Stimulated activated CD4-positive, alpha-beta T cell treated with anti-CD3 and anti-CD28 coated beads, Interleukin-2, amount 100 ng/mL, for 24 hours (primary cell): Measurements from ENCODE around the gene FAM219B.
A peak's percentile ranks its signal among the peaks of the same experiment; 100 is the strongest.
"Not testable (repeated sequence)": the region's sequence is repeated elsewhere in the genome, so short reads cannot be mapped to it uniquely, and the experiment has no call there.

Experiments
- DNase-seq, 2 donors: peaks; one replicate each; pipeline ENCODE4 v3.0.0-alpha.2; 2020

The FAM219B gene

DNA sequence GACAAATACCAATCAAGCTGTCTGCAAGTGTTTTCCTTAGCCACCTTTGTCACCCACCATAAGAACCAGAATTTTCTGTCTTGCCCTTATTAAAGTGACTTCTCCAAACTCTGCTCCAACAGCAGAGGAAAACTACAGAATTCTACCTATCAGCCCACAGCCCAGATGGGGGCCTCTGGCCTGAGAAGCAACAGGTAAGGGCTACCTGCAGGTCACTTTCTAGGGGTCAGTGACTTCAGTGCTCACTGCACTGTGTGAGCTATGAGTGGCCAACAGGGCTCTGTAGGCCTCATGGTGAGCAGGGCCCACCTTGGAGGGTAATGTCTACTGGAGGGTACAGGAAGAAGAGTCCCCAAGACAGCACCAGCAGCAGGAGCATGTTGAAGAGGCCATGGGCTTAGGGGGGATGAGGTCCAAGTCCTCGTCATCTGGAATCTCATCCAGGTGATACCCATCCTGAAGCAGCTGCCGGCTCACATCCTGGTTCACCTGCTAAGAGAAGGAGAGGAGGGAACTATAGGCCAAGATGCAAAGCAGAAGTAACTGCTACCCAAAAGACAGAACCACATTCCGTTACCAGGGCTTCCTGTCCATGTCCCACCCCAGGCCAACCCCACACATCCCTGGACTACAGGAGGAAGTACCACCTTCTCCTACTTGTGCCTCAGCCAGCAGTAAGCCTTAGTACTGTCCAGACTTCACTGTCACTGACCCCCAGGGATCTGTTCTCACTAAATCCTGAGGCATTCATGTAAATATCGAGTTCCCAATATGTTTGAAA is 4.2 kb downstream of the FAM219B start:
- DNase-seq = no peak

DNA sequence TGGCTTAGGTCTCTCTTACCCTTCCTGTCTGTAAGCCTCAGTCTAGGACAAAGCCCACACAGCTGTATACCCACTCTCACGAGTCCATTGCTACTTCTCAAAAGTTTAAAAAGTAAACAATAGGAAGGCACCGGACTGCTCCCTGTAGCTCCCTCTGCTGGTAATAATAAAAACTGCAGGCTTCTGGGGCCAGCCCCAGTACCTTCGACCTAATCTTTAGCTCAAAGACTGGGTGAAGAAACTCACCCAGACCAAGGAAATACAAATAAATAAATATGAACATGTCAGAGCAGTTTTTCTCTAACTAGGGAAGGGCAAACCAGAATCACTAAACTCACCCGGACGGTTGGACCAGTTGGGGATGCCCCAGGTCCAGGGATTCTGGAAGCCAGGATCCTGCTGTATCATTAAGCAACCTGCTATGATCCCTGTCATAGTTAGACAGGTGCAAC is 5.0 kb downstream of the FAM219B start:
- DNase-seq = peak; percentile 58 to 64

GRCh38 chr15:74897300-74897701 is 9.3 kb downstream of the FAM219B start:
- no peak for DNase-seq

DNA sequence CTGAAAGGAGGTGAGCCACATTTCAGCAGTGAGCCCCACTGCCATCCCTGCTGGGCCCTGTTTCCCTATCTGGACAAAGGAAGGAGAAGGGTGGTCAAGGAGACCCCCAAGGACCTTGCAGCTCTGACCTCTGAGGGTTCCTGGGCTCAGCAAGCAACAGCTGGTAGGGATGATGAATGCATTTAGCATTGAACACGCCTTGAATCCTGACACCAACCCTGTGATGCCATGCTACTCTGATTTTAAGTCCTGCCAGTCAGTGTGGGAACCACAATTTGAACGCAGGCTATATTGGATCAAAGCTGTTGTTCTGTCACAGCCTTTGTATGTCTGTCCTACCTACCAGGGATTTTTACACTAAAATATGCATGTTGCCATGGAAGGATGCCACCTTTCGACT is 10.3 kb downstream of the FAM219B start:
- DNase-seq = no peak

GRCh38 chr15:74895830-74896229 is 10.8 kb downstream of the FAM219B start:
- DNase-seq = no peak

DNA sequence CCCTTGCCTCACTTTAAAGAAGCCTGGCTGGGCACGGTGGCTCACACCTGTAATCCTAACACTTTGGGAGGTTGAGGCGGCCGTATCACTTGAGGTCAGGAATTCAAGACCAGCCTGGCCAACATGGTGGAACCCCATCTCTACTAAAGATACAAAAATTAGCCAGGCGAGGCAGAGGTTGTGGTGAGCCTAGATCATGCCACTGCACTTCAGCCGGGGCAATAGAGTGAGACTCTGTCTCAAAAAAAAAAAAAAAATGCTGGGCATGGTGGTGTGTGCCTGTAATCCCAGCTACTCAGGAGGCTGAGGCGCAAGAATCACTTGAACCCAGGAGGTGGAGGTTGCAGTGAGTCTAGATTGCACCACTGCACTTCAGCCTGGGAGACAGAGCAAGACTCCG is 12.3 kb downstream of the FAM219B start:
- not testable (repeated sequence) for DNase-seq

- DNase-seq = no peak
Observed at GRCh38 chr15:74893627-74894026, 13.0 kb downstream of the FAM219B start.

DNA sequence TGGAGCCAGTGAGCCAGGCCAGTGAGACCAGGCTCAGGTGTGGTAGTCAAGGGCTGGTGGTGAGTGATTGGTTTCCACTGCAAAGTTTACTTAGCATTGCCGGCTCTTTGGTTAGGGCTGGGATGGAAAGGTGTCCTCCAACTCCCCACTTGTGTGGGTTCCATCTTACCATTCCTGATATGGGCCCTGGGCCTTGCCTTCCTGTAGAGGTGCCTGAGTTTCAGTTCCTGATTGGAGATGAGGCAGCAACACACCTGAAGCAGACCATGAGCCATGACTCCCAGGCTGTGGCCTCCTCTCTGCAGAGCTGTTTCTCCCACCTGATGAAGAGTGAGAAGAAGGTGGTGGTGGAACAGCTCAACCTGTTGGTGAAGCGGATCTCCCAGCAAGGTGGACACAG is 13.7 kb downstream of the FAM219B start:
- DNase-seq = no peak

- DNase-seq = no peak
Observed at GRCh38 chr15:74892313-74892712, 14.3 kb downstream of the FAM219B start.

GRCh38 chr15:74891469-74891868 is 15.2 kb downstream of the FAM219B start:
- DNase-seq = no peak

GRCh38 chr15:74890665-74890960 is 16.0 kb downstream of the FAM219B start:
- DNase-seq = no peak

DNA sequence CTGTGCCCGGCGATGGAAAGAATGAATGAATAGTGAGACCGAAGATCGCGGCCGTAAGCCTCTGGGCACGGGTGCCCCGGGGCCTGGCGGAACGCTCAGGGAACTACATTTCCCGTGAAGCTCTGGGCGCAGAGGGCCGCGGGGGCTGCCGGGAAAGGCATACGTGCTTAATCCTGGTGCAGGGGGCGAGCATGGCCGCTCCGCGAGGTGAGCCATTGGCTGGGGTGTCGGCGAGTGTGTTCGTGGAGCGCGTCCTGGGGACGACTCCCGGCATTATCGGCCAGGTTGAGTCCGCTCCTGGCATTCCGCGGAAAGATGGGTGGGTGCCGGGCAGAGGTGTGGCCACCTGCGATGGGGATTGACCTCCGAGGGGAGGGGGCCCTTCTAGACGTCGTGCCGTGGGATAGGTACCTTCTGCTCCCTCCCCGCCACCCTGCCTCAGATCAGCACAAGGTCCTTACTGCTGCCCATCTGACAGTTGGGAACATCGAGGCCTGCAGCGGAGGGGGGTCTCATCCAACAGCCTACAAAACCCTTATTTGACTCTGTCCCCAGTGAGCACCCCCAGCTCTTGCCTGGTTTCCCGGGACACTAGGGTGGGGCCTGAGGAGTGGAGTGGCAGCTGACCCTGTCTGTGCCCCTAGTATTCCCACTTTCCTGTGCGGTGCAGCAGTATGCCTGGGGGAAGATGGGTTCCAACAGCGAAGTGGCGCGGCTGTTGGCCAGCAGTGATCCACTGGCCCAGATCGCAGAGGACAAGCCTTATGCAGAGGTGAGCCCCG is 16.6 kb downstream of the FAM219B start, which contains the start of gene MPI:
TSS of gene MPI (plus strand) at position 160 of the 782 bp plus-strand sequence. CDS start at position 192, 32 bp downstream.
- DNase-seq = peak; percentile 88 to 91

- DNase-seq = peak; percentile 34
Observed at GRCh38 chr15:74889390-74889882, 17.2 kb downstream of the FAM219B start.

- DNase-seq = no peak
Observed at GRCh38 chr15:74888716-74889115, 17.9 kb downstream of the FAM219B start.

DNA sequence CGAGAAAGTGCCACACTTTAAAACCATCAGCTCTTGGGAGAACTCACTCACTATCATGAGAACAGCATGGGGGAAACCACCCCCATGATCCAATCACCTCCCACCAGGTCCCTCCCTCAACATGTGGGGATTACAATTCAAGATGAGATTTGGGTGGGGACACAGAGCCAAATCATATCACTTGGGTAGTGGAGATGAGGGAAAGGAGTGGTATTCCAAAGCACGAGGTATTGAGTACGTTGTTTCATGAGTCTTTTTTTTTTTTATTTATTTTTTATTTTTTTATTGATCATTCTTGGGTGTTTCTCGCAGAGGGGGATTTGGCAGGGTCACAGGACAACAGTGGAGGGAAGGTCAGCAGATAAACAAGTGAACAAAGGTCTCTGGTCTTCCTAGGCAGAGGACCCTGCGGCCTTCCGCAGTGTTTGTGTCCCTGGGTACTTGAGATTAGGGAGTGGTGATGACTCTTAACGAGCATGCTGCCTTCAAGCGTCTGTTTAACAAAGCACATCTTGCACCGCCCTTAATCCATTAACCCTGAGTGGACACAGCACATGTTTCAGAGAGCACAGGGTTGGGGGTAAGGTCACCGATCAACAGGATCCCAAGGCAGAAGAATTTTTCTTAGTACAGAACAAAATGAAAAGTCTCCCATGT is 19.0 kb downstream of the FAM219B start:
- DNase-seq = not testable (repeated sequence)

GRCh38 chr15:74885461-74885860 is 21.2 kb downstream of the FAM219B start:
- no peak for DNase-seq

GRCh38 chr15:74884428-74885223 is 22.0 kb downstream of the FAM219B start:
- no peak for DNase-seq

DNA sequence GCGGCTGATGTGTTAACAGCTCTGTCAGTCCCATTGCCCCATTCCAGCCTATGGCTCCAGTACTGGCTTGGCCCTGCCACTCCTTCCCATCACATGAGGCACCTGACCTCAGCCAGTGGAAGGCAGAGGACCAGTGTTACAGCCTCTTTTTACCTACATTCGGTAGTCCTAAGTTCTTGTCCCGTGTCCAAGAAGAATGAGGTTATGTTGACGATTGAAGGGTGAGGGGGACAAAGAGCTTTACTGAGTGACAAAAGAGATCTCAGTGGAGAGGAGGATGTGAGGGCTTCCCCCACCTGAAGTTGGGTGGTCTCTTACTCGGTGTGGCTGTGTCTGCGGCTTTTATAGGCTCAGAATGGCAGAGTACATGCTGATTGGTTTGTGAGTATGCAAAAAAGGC is 24.1 kb downstream of the FAM219B start:
- no peak for DNase-seq

DNA sequence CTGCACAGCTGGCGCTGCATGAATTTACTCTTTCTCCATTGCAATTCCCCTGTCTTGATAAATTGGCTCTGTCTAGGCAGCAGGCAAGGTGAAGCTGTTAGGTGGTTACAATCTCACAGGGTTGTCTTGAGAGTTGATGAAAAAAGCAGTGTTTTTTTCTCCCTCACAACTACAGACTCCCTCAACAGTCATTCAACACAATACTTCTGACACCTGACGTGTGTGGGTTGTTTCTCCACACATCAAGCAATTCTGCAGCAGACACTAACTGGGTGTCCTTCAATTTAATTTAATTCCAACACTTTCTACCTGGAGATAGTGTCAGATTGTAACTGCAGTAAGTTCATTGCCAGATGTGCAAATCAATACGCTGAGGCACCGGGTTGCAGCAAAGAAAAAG is 28.4 kb downstream of the FAM219B start:
- no peak for DNase-seq

- peak; percentile 20 to 25 for DNase-seq
Observed at GRCh38 chr15:74873756-74874424, 32.8 kb downstream of the FAM219B start.

DNA sequence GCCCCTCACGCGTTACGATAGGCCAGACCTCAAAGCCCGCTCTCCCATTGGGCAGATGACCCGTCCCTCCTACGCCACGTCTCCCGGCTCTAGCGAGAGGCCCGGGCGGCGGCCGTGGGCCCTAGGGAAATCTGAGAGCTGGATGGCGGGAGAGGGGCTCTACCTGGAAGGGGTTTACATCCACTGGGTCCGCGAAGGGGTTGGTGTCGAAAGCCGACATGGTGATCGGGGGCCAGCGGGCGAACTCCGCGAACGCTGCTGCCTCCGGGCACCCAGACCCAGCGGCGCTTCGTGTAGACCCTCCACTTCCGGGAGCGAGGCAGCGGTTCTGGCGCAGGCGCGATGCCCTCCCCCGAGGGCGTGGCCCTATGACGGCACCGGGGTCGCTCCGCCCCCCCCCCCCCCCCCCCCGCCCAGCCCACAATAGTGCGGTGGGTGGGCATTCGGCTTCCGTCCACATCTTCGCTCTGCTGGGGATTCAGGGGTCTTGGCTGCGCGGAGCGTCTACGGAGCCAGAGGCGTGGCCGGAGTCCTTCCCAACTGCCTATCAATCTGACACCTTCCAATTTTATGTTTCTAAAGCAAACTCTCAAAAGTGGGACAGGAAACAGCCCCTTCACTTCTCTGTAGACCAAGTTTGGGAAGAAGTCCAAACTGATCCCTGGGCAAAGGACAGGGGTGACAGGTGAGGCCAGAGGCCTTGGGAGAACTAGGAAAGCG is 33.5 kb downstream of the FAM219B start, which contains the start of gene SCAMP2:
TSS of gene SCAMP2 (minus strand) at position 330 of the 720 bp plus-strand sequence. CDS start at position 220, 110 bp downstream.
- DNase-seq = peak; percentile 89 to 90
